Panc1 (cell line): ENCODE data around the gene GRK7. TPM values are rescaled to one million over a fixed set of nuclear protein-coding genes. Genes with fewer than 3 reads are reported as not detected.

Experiments
- ATAC-seq: fragments of 200-7000 bp; cut with Tn5 transposase; 2 replicates; pipeline ENCODE4 v1.9.1; 2020; ENCODE audit warnings: mild to moderate bottlenecking, moderate library complexity
- BruUV-seq: library from RNA; stranded (reverse); fragments of 400-500 nt; replicated peaks from 2 replicates; lab custom pipeline; 2021; lab: Mats Ljungman, UMichigan
- CTCF ChIA-PET: fragments of 300-600 bp; sonication (Branson Sonifier 250); formaldehyde crosslinking; loops from one replicate; lab custom pipeline; 2022; ENCODE audit warnings: antibody characterized with exemption; lab: Charles Lee
- POLR2A ChIA-PET: fragments of 300-600 bp; sonication (Branson Sonifier 250); formaldehyde crosslinking; loops from one replicate; lab custom pipeline; 2022; ENCODE audit warnings: antibody characterized with exemption; lab: Charles Lee
- DNase-seq: peaks from one replicate; pipeline ENCODE4 v3.0.0-alpha.2; 2010; ENCODE audit warnings: low read depth, low spot score
- H3K27ac ChIP-seq: 2 replicates; pipeline ENCODE4 v1.5.1; 2011; ENCODE audit warnings: mild to moderate bottlenecking, low read length, inconsistent platforms
- H3K27me3 ChIP-seq: fragments of 200-500 bp; sonication (Bioruptor generic); 2 replicates; pipeline ENCODE4 v1.6.0; 2014; ENCODE audit warnings: low read length, inconsistent platforms; ENCODE audit not compliant: control insufficient read depth, insufficient read depth
- H3K36me3 ChIP-seq: fragments of 200-500 bp; sonication (Bioruptor generic); 2 replicates; pipeline ENCODE4 v1.5.1; 2014; ENCODE audit warnings: inconsistent platforms, mild to moderate bottlenecking, low read length, moderate library complexity; ENCODE audit not compliant: control insufficient read depth, insufficient read depth
- H3K4me1 ChIP-seq: 2 replicates; pipeline ENCODE4 v1.5.1; 2011; ENCODE audit warnings: inconsistent platforms, mild to moderate bottlenecking, low read length, moderate library complexity; ENCODE audit not compliant: control insufficient read depth, insufficient read depth
- H3K4me3 ChIP-seq, 2 experiments: 2 replicates each; pipeline ENCODE4 v1.5.1; 2011 to 2012; ENCODE audit warnings: low read depth in 2 of 2, low read length in 2 of 2, mild to moderate bottlenecking in 2 of 2, inconsistent platforms in 1 of 2, moderate library complexity in 1 of 2
- H3K9me3 ChIP-seq: fragments of 200-500 bp; sonication (Bioruptor generic); 2 replicates; pipeline ENCODE4 v1.5.1; 2014; ENCODE audit warnings: low read depth, mild to moderate bottlenecking, inconsistent platforms, low read length, moderate library complexity; ENCODE audit not compliant: control insufficient read depth, insufficient read depth
- CTCF ChIP-seq: fragments of 450-650 bp; IDR thresholded peaks from 2 replicates; pipeline ENCODE4 v1.5.1; 2017; ENCODE audit warnings: mild to moderate bottlenecking
- POLR2AphosphoS5 ChIP-seq: IDR thresholded peaks from 2 replicates; pipeline ENCODE4 v1.6.1; 2012; ENCODE audit warnings: mild to moderate bottlenecking, low read depth, low read length, moderate library complexity
- REST ChIP-seq, 2 experiments: IDR thresholded peaks; 2 replicates each; pipeline ENCODE4 v1.6.1; 2011 to 2012; ENCODE audit warnings: low read depth in 2 of 2, control low read depth in 1 of 2, low read length in 1 of 2, mild to moderate bottlenecking in 1 of 2, moderate library complexity in 1 of 2; ENCODE audit not compliant: insufficient read depth in 1 of 2
- SIN3A ChIP-seq: IDR thresholded peaks from 2 replicates; pipeline ENCODE4 v1.6.1; 2012; ENCODE audit warnings: low read depth, mild to moderate bottlenecking, low read length, moderate library complexity, borderline replicate concordance; ENCODE audit not compliant: insufficient read depth
- TCF7L2 ChIP-seq: IDR thresholded peaks from 2 replicates; pipeline ENCODE4 v1.6.1; 2011; ENCODE audit warnings: mild to moderate bottlenecking, low read depth, low read length, inconsistent platforms
- in situ Hi-C: cut with HindIII; loops from 2 replicates; pipeline ENCODE4 v1.10.0; 2016; ENCODE audit warnings: low sequenced_read_pairs, low pct_unique_long_range_greater_than_20kb
- intact Hi-C: fragments of 100-400 bp; cut with micrococcal nuclease; formaldehyde crosslinking; loops from one replicate; pipeline ENCODE4 v1.10.0; 2022; ENCODE audit not compliant: unreplicated experiment
- total RNA-seq: library from RNA; stranded (reverse); gene quantifications from one replicate; pipeline ENCODE4 v1.2.1, GENCODE V29; 2021; ENCODE audit not compliant: unreplicated experiment

The GRK7 gene
- total RNA-seq, 1 experiment from 2014 or later: 0.10 TPM

GRCh38 chr3:141722081-141722480 is 41.1 kb upstream of the GRK7 start:
- H3K9me3 ChIP-seq: no peaks in the 10 kb centered on the region
- no TSS peak for BruUV-seq
- H3K36me3 ChIP-seq: no peaks in the 10 kb centered on the region
- DNase-seq: no peak
- H3K27me3 ChIP-seq: no peaks in the 10 kb centered on the region; the same call in 1 of the 2 replicates
- POLR2A ChIA-PET: no interaction called here
- H3K27ac ChIP-seq: no peak overlapping the region
- TF ChIP-seq CTCF: no peak
- TF ChIP-seq TCF7L2: no peak
- no peak for TF ChIP-seq POLR2AphosphoS5
- no peak for TF ChIP-seq REST (IDR thresholded peaks at IDR 0.05; ENCODE audit: insufficient read depth in 1 of 2, low read depth in 2 of 2, low read length in 1 of 2)
- TF ChIP-seq SIN3A: no peak
- intact Hi-C loops: no loop called here
- CTCF ChIA-PET: no interaction called here
- no peak overlapping the region for H3K4me3 ChIP-seq
- no peaks in the 10 kb centered on the region for H3K4me1 ChIP-seq
- in situ Hi-C loops: no loop called here
- no peak for ATAC-seq

DNA sequence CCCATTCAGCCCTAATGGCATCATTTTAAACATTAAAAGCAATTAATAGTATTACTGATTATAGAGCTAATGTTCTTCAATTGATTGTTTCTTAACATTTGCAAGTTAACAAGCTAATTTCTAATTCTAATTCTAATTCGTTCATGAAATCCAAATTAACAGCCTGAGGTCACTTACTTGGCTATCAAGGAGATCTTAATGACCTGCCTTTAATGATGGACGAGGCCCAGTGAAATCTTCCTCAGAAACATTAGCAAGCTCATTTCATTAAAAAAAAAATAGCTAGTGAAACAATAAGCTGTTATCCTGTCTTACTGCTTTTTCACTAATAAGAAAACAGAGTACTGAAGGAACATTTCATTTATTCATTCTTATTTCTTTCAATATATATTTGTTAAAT is 40.6 kb upstream of the GRK7 start:
- Histone ChIP-seq H3K27ac (no peak overlapping the region), H3K4me1 (no peaks in the 10 kb centered on the region), H3K9me3 (no peaks in the 10 kb centered on the region), H3K4me3 (no peak overlapping the region), H3K27me3 (no peaks in the 10 kb centered on the region; the same call in 1 of the 2 replicates), H3K36me3 (no peaks in the 10 kb centered on the region)
- intact Hi-C loops: no loop called here
- POLR2A ChIA-PET: no interaction called here
- BruUV-seq: no TSS peak
- CTCF ChIA-PET: no interaction called here
- in situ Hi-C loops: no loop called here
- ATAC-seq: no peak
- no peak for TF ChIP-seq REST (IDR thresholded peaks at IDR 0.05; ENCODE audit: insufficient read depth in 1 of 2, low read depth in 2 of 2, low read length in 1 of 2)
- no peak for DNase-seq
